Measurements from ENCODE around the gene PLEKHM3. TPM values are rescaled to one million over a fixed set of nuclear protein-coding genes. Genes with fewer than 3 reads are reported as not detected.
"Not testable (repeated sequence)": the region's sequence is repeated elsewhere in the genome, so short reads cannot be mapped to it uniquely, and the experiment has no call there.

The PLEKHM3 gene
- total RNA-seq, 1 experiment from 2014 or later: 8.4 TPM

DNA sequence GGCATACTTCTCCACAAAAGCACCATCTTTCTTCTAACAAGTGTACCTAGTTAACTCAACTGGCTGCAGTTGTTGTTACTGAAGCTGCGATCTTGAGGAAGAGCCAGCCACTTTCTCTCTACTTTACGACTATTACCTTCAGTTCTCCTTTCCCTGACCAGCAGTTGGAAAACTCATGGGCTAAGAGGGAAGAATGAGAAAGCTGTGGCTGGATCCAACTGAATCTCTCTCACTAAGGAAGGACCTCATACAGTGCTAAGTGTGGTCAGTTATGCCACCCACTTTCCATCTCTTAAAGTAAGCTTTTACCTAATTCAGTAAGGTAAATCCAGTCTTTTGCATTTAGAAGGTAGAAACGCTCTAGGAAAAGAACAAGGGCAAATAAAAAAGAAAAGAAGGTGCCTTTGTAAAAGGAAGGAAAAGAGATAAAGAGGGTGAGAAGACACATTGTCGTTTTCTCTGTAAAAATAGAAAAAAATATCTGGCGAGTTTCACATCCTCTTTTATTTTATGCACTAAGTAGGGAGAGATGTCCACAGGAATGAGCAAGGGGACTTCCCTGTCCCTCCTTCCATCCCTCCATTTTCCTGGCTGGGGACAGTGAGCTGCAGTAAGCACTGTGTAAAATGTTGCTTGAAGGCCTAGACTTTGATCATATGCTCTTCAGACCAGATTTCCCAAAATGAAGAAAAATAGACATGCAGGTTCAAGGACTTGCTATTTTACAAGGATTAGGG lies 73.4 kb downstream of the PLEKHM3 start:
- POLR2A ChIA-PET (ENCODE audit: unreplicated experiment): no interaction called here

GRCh38 chr2:207950761-207951114 lies 74.6 kb downstream of the PLEKHM3 start:
- CTCF ChIA-PET: no interaction called here
- no peaks in the 10 kb centered on the region for H3K9me2 ChIP-seq (ENCODE audit: insufficient read depth)
- no peak overlapping the region for H3K4me3 ChIP-seq
- POLR2A ChIA-PET (ENCODE audit: unreplicated experiment): no interaction called here
- no peaks in the 10 kb centered on the region for H3K79me2 ChIP-seq (ENCODE audit: low read depth)
- H3K36me3 ChIP-seq (ENCODE audit: low read depth): no peaks in the 10 kb centered on the region
- intact Hi-C loops (cut with micrococcal nuclease; ENCODE audit: unreplicated experiment): no loop called here
- no peak for DNase-seq
- no peaks in the 10 kb centered on the region for H3K27me3 ChIP-seq (ENCODE audit: insufficient read depth, low read depth)
- H4K20me1 ChIP-seq (ENCODE audit: insufficient read depth): no peaks in the 10 kb centered on the region
- H3K9me3 ChIP-seq (ENCODE audit: insufficient read depth, low read depth): no peaks in the 10 kb centered on the region
- H3K4me2 ChIP-seq: no peak overlapping the region
- H3F3A ChIP-seq (ENCODE audit: insufficient read depth, low read depth): no peaks in the 10 kb centered on the region
- H2AFZ ChIP-seq: no peak overlapping the region
- TF ChIP-seq, protein P1, sequence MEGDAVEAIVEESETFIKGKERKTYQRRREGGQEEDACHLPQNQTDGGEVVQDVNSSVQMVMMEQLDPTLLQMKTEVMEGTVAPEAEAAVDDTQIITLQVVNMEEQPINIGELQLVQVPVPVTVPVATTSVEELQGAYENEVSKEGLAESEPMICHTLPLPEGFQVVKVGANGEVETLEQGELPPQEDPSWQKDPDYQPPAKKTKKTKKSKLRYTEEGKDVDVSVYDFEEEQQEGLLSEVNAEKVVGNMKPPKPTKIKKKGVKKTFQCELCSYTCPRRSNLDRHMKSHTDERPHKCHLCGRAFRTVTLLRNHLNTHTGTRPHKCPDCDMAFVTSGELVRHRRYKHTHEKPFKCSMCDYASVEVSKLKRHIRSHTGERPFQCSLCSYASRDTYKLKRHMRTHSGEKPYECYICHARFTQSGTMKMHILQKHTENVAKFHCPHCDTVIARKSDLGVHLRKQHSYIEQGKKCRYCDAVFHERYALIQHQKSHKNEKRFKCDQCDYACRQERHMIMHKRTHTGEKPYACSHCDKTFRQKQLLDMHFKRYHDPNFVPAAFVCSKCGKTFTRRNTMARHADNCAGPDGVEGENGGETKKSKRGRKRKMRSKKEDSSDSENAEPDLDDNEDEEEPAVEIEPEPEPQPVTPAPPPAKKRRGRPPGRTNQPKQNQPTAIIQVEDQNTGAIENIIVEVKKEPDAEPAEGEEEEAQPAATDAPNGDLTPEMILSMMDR (conservative IDR thresholded peaks at IDR 0.05): no peak
- H3K27ac ChIP-seq: no peak overlapping the region
- H3K4me1 ChIP-seq (replicated peaks; ENCODE audit: insufficient read depth): no peaks in the 10 kb centered on the region
- no TSS peak for BruUV-seq (replicated peaks)

More for the DNA sequence above, 73.4 kb downstream of the PLEKHM3 start:
- DNase-seq: no peak
- Histone ChIP-seq H3K36me3 (ENCODE audit: low read depth) (no peaks in the 10 kb centered on the region), H3F3A (ENCODE audit: insufficient read depth, low read depth) (no peaks in the 10 kb centered on the region), H3K27me3 (ENCODE audit: insufficient read depth, low read depth) (no peaks in the 10 kb centered on the region), H3K9me2 (ENCODE audit: insufficient read depth) (no peaks in the 10 kb centered on the region), H3K79me2 (ENCODE audit: low read depth) (no peaks in the 10 kb centered on the region), H3K4me3 (no peak overlapping the region), H3K9me3 (ENCODE audit: insufficient read depth, low read depth) (no peaks in the 10 kb centered on the region), H2AFZ (no peak overlapping the region), H3K4me1 (replicated peaks; ENCODE audit: insufficient read depth) (no peaks in the 10 kb centered on the region), H3K4me2 (no peak overlapping the region), H4K20me1 (ENCODE audit: insufficient read depth) (no peaks in the 10 kb centered on the region), H3K27ac (no peak overlapping the region)
- CTCF ChIA-PET: no interaction called here
- no TSS peak for BruUV-seq (replicated peaks)
- TF ChIP-seq, protein P1 (conservative IDR thresholded peaks at IDR 0.05): no peak
- no peak for TF ChIP-seq EZH2 (IDR thresholded peaks at IDR 0.05; ENCODE audit: low read depth)
- intact Hi-C loops (cut with micrococcal nuclease; ENCODE audit: unreplicated experiment): no loop called here

DNA sequence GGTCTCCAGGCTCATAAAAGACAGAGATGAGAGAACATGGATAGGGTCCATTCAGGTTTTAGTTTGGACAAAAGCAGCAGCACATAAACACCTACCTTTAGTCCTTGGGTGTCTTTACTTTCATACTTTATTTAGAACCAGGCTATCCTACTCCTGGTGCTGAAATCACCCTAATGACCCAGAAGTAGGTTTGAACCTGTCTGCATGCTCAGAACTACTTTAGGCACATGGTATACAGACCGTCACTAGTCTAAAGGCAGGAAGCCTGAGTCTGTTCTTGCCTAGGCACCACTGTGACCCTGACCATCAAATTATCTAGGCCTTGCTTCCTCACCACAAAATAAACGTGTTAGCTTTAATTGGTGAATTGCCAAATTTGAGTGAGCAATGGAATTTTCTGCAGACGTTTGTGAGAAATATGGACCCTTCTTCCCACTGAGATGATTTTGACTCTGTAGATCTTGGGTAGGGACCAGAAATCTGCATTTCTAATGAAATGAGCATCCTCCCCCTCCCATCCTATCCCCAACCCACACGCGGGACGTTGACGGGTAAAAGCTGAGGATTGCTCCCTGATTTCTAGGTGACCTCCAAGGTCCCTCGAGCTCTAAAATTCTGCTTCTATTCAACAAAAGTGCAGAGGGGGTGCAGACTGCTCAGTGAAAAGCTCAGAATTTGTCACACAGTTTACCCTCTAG lies 75.1 kb downstream of the PLEKHM3 start:
- H3K4me1 ChIP-seq (replicated peaks; ENCODE audit: insufficient read depth): no peaks in the 10 kb centered on the region
- POLR2A ChIA-PET (ENCODE audit: unreplicated experiment): no interaction called here
- no peaks in the 10 kb centered on the region for H3K9me3 ChIP-seq (ENCODE audit: insufficient read depth, low read depth)
- H3K27ac ChIP-seq: no peak overlapping the region
- H3K4me2 ChIP-seq: no peak overlapping the region
- H3K4me3 ChIP-seq: no peak overlapping the region
- CTCF ChIA-PET: no interaction called here
- intact Hi-C loops (cut with micrococcal nuclease; ENCODE audit: unreplicated experiment): no loop called here
- H2AFZ ChIP-seq: no peak overlapping the region
- H4K20me1 ChIP-seq (ENCODE audit: insufficient read depth): no peaks in the 10 kb centered on the region
- H3K36me3 ChIP-seq (ENCODE audit: low read depth): no peaks in the 10 kb centered on the region
- BruUV-seq (replicated peaks): no TSS peak
- H3F3A ChIP-seq (ENCODE audit: insufficient read depth, low read depth): no peaks in the 10 kb centered on the region
- TF ChIP-seq, protein P1 (conservative IDR thresholded peaks at IDR 0.05): no peak
- no peak for TF ChIP-seq EZH2 (IDR thresholded peaks at IDR 0.05; ENCODE audit: low read depth)
- H3K9me2 ChIP-seq (ENCODE audit: insufficient read depth): no peaks in the 10 kb centered on the region
- DNase-seq: no peak
- no peaks in the 10 kb centered on the region for H3K79me2 ChIP-seq (ENCODE audit: low read depth)
- H3K27me3 ChIP-seq (ENCODE audit: insufficient read depth, low read depth): no peaks in the 10 kb centered on the region

DNA sequence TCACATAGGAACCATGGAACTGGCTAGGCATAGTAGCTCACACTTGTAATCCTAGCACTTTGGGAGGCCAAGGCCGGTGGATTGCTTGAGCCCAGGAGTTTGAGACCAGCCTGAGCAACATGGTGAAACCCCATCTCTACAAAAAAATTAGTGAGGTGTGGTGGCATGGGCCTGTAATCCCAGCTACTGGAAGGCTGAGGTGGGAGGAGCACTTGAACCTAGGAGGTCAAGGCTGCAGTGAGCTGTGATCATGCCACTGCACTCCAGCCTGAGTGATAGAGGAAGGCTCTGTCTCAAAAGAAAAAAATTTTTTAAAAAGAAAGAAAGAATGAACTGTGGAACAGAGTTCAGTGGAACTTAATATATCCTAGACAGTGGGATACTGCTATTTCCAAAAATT lies 76.1 kb downstream of the PLEKHM3 start:
- POLR2A ChIA-PET (ENCODE audit: unreplicated experiment); H3F3A ChIP-seq (ENCODE audit: insufficient read depth, low read depth); H3K9me2 ChIP-seq (ENCODE audit: insufficient read depth); H3K27ac ChIP-seq; CTCF ChIA-PET; BruUV-seq (replicated peaks); H3K9me3 ChIP-seq (ENCODE audit: insufficient read depth, low read depth); H2AFZ ChIP-seq; H4K20me1 ChIP-seq (ENCODE audit: insufficient read depth); H3K4me3 ChIP-seq; intact Hi-C loops (cut with micrococcal nuclease; ENCODE audit: unreplicated experiment); DNase-seq; H3K27me3 ChIP-seq (ENCODE audit: insufficient read depth, low read depth); H3K36me3 ChIP-seq (ENCODE audit: low read depth); H3K4me1 ChIP-seq (replicated peaks; ENCODE audit: insufficient read depth); H3K79me2 ChIP-seq (ENCODE audit: low read depth); H3K4me2 ChIP-seq: not testable (repeated sequence)
